Gastrocnemius medialis (tissue), 4 donors: ENCODE results near the gene DGKG.

Experiments used
- POLR2A ChIP-seq, 2 donors: fragments of 450-650 bp; IDR thresholded peaks; one replicate each; pipeline ENCODE4 v1.6.1; 2017; ENCODE audit warnings: antibody characterized with exemption in 2 of 2, mild to moderate bottlenecking in 2 of 2, moderate library complexity in 2 of 2
- TF ChIP-seq, protein P1 (sequence below), 5 experiments: fragments of 450-650 bp in 3 of 5; fragments of 200-600 bp in 2 of 5; sonication (generic) in 2 of 5; IDR thresholded peaks in 4 of 5; conservative IDR thresholded peaks in 1 of 5; 1 replicate in 4 of 5; 2 replicates in 1 of 5; pipeline ENCODE4 v1.5.1; 2016 to 2019; ENCODE audit warnings: antibody characterized with exemption in 5 of 5, mild to moderate bottlenecking in 3 of 5, moderate library complexity in 3 of 5

GRCh38 chr3:186356152-186356551, 5.9 kb downstream of the DGKG start:
- TF ChIP-seq, protein P1, sequence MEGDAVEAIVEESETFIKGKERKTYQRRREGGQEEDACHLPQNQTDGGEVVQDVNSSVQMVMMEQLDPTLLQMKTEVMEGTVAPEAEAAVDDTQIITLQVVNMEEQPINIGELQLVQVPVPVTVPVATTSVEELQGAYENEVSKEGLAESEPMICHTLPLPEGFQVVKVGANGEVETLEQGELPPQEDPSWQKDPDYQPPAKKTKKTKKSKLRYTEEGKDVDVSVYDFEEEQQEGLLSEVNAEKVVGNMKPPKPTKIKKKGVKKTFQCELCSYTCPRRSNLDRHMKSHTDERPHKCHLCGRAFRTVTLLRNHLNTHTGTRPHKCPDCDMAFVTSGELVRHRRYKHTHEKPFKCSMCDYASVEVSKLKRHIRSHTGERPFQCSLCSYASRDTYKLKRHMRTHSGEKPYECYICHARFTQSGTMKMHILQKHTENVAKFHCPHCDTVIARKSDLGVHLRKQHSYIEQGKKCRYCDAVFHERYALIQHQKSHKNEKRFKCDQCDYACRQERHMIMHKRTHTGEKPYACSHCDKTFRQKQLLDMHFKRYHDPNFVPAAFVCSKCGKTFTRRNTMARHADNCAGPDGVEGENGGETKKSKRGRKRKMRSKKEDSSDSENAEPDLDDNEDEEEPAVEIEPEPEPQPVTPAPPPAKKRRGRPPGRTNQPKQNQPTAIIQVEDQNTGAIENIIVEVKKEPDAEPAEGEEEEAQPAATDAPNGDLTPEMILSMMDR (IDR thresholded peaks at IDR 0.05 in 4 of 5, conservative IDR thresholded peaks at IDR 0.05 in 1 of 5) = no peak
- TF ChIP-seq POLR2A (IDR thresholded peaks at IDR 0.05) = no peak
